Stimulated activated CD8-positive, alpha-beta memory T cell treated with anti-CD3 and anti-CD28 coated beads, Interleukin-12 subunit alpha, Interleukin-12 subunit beta, amount 100 ng/mL, for 1 hour (primary cell): ENCODE measurements around the gene ITGA3.
"Not testable (repeated sequence)": the region's sequence is repeated elsewhere in the genome, so short reads cannot be mapped to it uniquely, and the experiment has no call there.

ENCODE experiments used
- DNase-seq: peaks from one replicate; pipeline ENCODE4 v3.0.0-alpha.2; 2020; ENCODE audit warnings: low read depth

ITGA3 gene

DNA sequence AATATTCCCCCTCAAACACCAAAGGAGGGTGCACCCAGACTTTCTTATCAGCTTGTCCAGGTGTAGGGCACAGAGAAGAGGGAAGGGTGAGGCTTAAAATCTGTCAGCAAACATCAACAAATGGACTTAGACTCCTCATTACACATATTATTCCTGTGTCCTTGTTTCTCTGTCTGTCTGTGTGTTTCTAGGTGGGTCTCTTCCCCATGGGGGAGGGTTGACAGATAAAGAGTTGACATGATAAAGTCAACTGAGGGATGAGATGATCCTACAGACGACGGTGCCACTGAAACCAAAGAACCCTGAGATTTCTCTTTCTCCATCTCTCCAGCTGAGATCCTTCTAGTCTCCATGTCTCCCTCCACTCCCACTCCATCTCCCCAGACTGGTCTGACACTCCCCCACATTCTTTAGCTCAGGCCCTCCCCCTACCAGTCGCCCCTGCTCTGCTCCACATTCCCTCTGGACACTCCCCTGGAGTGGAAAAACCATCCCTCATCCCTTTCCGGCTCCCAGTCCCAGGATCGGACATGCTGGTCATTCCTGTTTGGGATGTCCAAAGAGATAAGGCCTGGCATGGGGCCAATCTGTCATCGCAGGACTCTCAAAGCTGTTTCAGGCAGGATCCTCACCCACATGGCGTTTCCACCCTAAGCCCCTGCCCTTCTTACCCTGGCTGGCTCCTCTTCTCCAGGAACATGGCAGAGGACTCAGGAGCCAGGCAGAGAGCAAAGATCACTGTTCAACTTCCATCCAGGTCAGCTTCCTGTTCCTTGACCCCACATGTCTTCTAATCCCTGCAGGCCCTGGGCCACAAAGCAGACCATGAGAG is 2.9 kb upstream of the ITGA3 start:
- no peak for DNase-seq

DNA sequence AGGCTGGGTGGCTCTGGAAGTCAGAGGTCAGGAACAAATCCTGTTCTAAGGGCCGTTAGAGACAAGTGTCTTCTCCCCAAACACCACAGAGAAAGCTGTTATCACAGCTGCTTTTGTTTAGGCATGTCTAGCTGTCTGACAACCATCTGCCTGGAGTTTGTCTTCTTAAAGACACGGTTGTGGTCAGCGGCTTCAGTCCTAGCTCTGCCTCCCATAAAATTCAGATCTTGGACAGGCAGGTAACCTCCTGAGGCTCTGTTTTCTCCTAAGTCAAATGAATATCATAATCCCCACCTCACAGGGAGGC is 2.3 kb upstream of the ITGA3 start:
- DNase-seq, result no peak

DNA sequence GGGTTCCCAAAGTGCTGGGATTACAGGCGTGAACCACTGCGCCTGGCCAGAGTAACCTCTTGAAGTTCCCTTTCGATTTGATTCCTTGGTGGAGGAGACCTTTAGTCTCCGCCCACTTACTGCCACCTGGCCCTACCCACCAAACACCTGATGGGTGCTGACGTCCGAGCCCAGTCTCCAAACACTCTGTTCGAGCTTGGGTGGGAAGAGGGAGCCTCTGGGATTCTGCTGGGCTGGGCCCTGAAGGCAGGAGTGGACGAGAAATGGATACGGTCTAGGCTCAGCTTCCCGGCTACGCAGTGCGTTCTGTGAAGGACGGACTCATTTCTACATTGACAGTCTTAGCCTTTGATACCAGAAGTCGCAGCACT is 870 bp upstream of the ITGA3 start:
- no peak for DNase-seq

DNA sequence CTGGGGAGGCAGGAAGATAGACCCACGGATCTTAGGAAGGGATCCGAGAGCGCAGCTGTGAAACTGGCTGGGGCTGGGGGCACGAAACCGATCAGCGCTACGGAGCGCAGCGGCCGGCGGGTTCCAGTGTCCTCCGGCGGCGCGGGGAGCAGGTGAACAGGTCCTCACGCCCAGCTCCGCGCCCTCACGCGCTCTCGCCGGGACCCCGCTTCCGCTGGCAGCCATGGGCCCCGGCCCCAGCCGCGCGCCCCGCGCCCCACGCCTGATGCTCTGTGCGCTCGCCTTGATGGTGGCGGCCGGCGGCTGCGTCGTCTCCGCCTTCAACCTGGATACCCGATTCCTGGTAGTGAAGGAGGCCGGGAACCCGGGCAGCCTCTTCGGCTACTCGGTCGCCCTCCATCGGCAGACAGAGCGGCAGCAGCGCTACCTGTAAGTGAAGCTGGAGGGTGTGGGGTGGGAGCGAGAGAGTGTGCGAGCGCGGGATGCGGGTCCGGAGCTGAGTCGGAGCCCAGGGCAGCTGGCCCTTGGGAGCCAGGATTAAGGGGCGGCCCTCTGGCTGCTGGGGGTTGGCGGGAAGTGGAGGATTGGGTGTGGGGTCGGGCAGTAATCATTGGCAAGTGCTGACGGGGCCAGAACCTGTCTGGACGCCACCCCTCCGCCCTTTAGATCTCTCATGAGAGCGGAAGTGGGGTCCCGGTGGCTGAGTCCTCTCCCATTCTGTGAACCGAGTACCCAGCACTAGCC is 479 bp downstream of the ITGA3 start:
- DNase-seq, result peak; percentile 33

DNA sequence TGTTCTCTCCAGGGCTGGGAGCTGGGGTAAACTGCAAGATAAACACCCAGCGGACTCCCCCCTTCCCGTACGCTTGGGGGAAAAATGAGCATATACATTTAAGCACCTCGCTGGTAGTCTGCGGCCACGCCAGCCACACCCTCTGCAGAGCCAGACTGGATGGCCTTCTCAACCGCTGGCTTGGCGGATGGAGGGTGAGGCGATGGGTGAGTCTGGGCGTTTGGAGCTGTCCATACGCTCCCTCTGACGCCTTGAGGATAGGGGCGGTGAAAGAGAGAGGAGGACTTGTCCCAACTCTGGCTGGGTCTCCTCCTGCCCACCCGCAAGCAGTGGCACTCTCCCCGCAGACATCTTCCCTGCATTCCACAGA is 1.0 kb downstream of the ITGA3 start:
- DNase-seq, result no peak

DNA sequence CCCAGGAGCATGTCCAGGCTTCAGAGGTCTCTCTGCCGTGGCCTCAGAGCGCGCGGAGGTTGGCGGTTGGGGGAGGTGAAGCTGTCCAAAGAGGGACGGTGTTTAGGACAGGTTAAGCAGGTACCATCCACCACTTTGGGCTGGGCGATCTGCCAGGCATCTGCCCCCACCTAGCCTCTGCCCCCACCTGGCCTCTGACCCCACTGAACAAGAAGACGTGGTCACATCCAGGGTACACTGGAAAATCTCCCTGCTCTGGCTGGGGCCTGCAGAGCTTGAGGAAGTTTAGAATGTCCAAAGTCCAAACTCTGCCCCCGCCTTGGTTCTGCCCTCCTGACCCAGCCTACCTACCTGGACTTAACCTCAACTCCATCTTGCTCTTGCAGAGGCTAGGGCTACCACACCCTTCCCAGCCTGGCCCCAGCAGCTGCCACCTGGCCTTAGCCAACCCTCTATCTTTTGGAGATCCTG is 1.6 kb downstream of the ITGA3 start:
- DNase-seq, result no peak

DNA sequence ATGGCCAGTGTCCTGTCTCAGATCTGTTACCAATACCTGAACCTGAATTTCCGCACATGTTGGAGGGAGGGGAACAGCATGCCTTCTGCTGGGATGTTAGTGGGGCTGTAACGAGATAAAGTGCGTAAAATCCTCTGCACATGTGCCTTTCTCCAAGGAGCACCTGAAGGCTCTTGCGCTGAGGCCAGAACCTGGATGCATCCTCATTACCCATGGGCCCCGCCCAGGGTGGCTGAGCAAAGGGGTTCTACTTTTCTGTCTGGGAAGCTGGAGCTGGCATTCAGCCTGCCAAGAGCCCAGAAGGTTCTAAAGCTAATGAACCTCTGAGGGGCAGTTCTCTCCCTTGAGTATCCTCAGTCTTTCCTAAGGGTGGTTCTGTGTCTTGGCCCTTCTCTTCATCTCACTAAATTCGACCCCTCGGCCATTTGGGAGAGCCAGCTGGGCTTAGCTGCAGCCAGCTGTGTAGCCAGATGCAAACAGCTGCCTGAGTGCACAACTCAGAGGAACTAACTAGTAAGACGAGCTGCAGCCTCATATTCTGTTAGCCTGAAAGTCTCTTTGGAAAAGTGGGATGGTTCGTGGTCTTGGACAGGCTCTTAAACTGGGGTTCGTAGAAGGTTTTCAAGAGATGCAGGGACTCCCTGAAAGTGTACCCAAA is 2.5 kb downstream of the ITGA3 start:
- DNase-seq, result no peak

DNA sequence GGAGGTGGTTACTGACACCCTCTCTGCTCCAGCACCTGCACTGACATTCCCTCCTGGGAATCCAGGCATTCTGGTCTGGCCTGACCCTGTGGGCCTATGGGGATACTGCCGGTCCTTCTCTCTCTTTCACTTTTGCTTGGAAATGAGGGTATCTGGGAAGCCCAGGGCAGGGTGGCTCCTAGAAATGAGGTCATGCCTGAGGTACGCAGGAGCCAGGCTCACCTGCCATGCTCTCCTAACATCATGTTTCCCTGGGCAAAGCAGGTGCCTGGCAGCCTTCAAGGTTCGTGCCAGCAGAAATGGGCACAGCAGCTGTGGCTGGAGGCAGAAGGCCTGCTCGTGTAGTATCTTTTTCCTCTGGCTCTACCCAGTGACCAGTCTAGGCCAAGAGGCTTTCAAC is 3.3 kb downstream of the ITGA3 start:
- DNase-seq, result no peak

DNA sequence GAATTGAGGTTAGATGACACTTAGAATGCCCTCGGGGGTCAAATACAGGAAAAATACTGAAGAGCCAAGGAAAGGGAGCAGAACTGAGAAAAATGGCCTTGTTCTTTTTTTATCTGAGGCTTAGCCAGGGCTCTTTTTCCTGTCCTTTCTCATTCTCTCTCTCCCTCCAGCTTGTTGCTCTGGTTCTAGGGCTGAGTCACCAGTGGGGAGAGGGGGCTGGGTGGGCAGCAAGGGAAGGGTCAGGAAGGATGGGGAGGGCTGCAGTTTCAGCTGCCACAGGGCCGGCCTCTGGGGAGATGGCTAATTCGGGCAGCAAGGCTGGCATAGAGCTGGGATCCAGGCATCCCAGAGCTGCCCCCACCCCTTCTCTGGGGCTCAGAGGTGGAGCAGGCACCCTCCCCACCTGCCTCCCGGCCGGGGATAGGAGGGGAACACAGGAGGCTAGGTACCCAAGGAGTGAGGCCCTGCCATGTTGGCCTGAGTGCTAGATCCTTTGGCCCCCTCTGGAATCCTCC is 3.9 kb downstream of the ITGA3 start:
- no peak for DNase-seq

DNA sequence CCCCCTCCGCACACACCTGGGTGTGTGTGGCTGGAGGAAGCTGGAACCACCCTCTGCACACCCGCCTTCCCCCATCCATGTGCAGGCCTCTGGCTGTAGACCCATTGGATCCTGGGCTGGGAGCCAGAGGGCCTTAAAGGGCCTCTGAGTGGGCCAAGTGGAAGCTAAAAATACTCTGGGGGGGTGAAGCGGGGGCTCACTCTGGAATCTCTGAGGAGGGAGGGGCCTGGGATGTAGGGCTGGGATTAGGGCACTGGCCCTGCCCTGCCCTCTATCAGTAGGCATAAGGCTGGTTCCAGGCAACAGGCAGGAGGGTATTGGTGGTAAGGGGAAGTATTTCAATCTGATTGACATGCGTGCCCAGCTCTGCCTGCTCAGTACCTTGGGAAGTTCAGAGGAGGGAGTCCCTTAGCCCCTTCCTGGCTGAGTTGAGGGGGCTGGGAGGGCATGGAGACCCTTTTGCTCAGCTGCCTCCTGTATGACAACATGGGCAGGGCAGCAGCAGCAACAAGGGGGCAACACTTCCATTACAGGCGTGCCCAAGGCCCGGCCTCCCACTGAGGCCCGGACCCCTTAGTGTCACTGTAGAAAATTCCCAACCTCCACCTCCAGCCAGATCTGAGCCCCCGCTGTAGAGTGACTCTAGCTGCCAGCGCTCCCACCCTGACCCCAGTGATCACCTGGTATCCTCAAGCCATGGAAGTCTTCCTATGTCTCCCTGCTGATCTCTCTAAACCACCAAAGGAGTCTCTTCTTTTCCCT is 5.2 kb downstream of the ITGA3 start:
- DNase-seq, result no peak

DNA sequence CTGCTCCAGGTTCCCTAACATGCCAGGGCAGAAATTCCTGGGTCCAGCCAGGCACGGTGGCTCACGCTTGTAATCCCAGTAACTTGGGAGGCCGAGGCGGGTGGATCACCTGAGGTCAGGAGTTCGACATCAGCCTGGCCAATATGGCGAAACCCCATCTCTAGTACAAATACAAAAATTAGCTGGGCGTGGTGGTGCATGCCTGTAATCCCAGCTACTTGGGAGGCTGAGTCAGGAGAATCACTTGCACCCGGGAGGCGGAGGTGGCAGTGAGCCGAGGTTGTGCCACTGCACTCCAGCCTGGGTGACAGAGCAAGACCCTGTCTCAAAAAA is 5.8 kb downstream of the ITGA3 start:
- DNase-seq, result not testable (repeated sequence)

DNA sequence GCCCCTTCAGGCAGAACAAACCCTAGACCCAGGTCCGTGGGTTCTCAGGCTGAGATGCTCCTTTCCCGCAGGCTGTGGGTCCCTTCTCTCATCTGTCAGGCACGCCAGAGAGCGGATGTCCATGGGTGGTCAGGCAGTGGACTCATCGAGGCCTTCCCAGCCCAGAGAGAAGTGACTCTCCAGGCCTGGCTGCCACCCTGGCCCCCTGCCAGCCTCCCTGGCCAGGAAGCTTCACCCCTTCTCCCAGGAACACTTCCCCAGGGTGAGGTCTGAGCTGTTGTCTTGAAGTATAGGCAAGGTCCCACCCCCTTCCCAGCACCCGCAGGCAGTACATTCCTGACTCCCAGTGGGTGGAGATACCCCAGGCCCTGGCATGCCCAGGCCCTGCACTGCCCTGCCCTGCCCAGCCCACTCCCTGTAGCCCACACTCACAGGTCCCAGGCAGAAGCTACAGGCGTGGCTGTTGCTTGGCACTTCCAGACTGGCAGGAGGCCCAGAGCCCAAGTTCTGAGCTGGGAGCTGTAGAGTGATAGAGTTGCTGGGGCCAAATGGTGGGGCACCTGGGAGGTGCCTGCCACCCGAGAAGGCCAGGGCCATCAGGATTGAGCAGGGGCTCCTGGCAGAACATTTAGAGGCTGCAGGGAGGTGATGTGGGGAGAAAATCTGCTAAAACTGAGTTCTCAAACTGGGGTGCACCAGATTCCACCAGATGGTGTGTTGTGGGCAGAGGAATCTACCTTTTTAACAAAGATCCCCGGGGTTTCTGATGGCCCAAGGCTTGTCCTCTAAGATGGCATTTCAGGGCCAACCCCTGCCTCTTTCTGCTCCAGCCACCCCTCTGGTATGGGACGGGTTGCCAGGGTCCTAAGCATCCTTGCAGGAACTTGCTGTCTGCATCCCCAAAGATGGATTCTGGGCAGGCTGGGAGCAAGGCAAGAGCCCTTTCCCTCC is 6.7 kb downstream of the ITGA3 start:
- no peak for DNase-seq

DNA sequence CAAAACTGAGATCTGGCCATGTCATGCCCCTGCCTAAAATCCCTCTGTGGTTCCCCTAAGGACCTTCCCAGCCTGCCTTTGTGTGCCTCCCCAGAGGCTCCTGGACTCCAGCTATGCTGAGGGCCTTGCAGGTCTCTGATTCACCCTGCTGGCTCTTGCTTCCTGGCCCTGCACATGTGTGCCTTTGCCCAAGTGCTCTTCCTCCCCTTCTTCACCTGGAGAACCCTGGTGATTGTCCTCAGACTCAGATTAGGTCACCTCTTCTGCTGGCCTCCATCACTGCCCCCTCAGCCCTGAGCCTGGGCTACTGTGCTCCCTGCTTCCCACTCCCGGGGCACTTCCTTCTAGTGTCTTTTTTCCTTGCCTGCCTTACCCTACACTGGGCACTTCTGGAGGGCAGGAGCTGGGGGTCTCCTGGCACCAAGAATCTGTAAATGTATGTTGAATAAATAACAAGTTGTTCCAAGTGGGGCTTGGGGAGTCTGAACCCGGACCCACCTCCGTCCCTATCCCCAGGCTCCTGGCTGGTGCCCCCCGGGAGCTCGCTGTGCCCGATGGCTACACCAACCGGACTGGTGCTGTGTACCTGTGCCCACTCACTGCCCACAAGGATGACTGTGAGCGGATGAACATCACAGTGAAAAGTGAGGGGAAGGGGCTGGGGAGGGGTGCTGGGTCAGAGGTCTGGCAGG is 7.8 kb downstream of the ITGA3 start:
- no peak for DNase-seq

DNA sequence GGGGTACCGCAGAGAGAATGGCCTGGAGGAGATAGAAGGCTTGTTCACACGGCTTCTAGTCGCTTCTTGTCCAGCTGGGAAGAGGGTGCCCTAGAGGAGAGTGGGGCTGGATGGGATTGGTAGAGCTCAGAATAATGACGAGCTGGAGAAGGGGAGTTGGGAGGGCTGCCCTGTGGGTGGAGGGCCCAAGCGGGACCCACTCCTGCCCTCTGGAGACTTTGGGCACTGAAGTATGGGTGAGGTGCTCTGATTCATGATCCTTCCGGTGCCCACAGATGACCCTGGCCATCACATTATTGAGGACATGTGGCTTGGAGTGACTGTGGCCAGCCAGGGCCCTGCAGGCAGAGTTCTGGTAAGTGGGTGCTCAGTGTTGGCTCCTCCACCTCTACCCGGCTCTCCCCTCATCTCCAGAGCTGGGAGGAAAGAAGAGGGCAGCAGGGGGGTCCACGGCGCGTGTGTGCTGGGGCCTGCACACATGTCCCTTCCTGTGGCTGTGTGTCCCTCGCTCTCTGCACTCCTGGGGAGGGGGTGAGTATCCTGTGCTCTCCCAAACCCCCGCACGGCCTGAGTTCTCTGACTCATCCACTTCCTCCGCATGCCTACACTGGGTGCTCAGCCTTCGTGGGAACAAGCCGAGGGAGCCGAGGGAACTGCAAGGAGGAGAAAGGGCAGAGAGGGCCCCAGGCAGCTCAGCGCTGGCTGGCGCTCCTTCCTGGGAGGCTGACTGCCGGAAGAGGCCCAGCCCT is 8.5 kb downstream of the ITGA3 start:
- DNase-seq, result no peak

DNA sequence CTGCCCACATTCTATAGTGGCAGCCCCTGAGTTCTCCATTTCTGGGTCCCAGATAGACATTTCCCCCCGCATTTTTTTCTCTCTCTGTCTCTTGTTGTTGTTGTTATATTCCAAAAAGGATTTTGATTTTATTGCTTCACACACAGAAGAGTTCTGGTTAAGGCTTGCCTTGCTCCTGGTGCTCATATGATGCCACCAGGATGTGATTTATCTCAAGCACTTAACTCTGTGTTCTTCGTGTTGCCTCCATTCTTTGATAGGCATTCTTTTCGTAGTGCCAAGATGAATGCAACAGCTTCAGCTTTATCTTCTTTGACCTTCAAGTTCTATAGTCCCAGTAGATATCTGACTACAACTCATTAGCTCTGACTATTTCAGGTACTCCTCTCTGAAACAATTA is 9.1 kb downstream of the ITGA3 start:
- no peak for DNase-seq

DNA sequence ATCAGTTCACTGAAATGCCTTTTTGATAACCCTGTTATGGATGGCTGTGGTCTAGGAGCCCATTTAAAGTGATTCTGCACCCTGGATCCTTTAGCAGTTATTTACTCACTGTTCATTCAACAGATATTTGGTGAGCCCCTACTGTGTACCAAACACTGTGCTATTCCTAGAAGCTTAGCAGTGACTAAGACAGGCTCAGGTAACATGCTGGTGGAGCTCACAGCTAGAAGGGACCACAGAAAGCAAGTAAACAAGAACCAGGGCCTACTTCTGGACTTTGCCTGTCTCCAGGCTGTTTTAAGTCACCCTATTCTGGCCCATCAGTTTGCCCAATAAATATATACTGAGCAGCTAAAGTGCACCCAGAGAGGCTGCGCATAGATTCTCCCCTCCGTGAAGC is 11.1 kb downstream of the ITGA3 start:
- DNase-seq, result no peak

DNA sequence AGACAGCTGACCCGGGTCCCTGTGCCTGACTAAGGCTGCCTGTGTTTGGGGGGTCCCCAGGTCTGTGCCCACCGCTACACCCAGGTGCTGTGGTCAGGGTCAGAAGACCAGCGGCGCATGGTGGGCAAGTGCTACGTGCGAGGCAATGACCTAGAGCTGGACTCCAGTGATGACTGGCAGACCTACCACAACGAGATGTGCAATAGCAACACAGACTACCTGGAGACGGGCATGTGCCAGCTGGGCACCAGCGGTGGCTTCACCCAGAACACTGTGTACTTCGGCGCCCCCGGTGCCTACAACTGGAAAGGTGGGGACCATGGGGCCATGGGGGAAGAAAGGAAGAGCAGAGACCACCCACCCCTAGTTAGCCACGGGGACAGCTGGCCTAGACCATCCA is 12.1 kb downstream of the ITGA3 start:
- DNase-seq, result no peak

DNA sequence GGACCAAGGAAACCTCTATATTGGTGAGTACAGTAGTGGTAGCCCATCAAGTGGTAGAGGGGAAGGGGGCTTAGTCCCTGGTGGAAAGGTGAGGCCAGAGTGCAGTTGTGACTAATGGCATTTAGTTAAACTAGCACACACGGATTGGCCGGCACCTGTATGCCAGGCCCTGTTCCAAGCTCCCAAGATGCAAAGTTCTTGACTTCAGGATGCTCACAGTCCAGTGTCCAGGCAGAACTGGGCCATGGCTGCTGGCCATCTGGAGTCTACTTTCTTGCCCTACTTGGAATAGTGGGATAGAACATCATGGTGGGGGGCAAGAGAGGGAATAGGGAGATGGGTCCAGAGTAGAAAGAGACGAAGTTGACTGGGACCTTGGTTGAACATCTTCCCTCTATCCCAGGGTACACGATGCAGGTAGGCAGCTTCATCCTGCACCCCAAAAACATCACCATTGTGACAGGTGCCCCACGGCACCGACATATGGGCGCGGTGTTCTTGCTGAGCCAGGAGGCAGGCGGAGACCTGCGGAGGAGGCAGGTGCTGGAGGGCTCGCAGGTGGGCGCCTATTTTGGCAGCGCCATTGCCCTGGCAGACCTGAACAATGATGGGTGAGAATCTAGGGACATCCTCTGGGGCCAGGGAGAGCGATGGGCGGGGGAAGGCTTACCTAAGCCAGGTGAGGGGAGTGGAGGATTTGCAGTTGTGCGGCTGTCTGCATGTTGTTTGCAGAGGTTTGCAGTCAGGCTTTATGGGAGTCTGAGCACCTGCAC is 15.2 kb downstream of the ITGA3 start:
- no peak for DNase-seq

DNA sequence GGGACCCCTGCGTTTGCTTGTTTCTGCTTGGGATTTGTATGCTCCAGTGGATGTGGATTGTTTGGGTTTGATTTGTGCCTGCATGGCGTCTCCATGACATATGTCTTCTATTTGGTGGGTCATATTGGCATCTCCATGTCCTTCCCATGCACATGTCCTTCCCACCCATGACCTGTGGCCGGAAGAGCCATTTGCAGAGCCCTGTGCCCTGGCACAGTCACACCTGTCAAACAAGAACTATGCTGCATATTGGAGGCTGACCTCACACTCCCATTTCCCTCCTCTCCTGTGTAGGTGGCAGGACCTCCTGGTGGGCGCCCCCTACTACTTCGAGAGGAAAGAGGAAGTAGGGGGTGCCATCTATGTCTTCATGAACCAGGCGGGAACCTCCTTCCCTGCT is 15.8 kb downstream of the ITGA3 start:
- DNase-seq, result no peak
